K562 treated with DMSO at 1 percent for 12 hours (cell line): ENCODE measurements around the gene DXO. TPM values are rescaled to one million over a fixed set of nuclear protein-coding genes. Genes with fewer than 3 reads are reported as not detected.

Source experiments
- total RNA-seq: library from RNA; unstranded; fragments of 300-600 nt; gene quantifications from 2 replicates; pipeline ENCODE4 v1.2.3, GENCODE V29; 2022; ENCODE audit not compliant: insufficient read depth

Gene DXO
- total RNA-seq: 16.1 and 31.2 TPM in 2 replicates

GRCh38 chr6:31971993-31972708, at the start of gene DXO:
Gene DXO (minus strand): TSS chr6:31972138. CDS start chr6:31971675, 463 bp downstream.

GRCh38 chr6:32014547-32014946, 42.6 kb upstream of the DXO start, which contains the start of gene C4B:
Gene C4B (plus strand): TSS chr6:32014795. CDS start chr6:32014846, 51 bp downstream.

GRCh38 chr6:31981744-31982143, 9.8 kb upstream of the DXO start, which contains the start of gene C4A:
Gene C4A (plus strand): TSS chr6:31982057. CDS start chr6:31982108, 51 bp downstream.

GRCh38 chr6:31958741-31959739, 12.9 kb downstream of the DXO start, which contains the start of the genes NELFE and SKIC2:
Gene NELFE (minus strand): TSS chr6:31958971. CDS start chr6:31958446, 525 bp downstream.
Gene SKIC2 (plus strand): TSS chr6:31959175. CDS start chr6:31959193, 18 bp downstream.

GRCh38 chr6:31945507-31946369, 26.2 kb downstream of the DXO start, which contains the start of gene CFB:
Gene CFB (plus strand): TSS chr6:31946095. CDS start chr6:31946222, 127 bp downstream.

GRCh38 chr6:31927242-31927862, 44.6 kb downstream of the DXO start, which contains the start of gene C2:
Gene C2 (plus strand): TSS chr6:31927717. CDS start chr6:31927753, 36 bp downstream.

Other genes starting within 250 kb of the DXO start
- gene MPIG6B, start 248.8 kb downstream of the DXO start, total RNA-seq: not detected in 2 replicates
- 45.6 and 57.2 TPM in 2 replicates for gene DDAH2, start 242.8 kb downstream of the DXO start, total RNA-seq
- gene CLIC1, start 235.6 kb downstream of the DXO start, total RNA-seq: 1,195 and 1,297 TPM in 2 replicates
- 14.8 and 39.6 TPM in 2 replicates for gene MSH5, start 232.1 kb downstream of the DXO start, total RNA-seq
- 6.8 and 8.2 TPM in 2 replicates for gene SAPCD1, start 209.5 kb downstream of the DXO start, total RNA-seq
- 1.5 and 6.2 TPM in 2 replicates for gene VWA7, start 194.8 kb downstream of the DXO start, total RNA-seq
- 86.3 and 98.8 TPM in 2 replicates for gene VARS1, start 176.4 kb downstream of the DXO start, total RNA-seq
- 150 and 173 TPM in 2 replicates for gene LSM2, start 165.2 kb downstream of the DXO start, total RNA-seq
- gene HSPA1L, start 156.9 kb downstream of the DXO start, total RNA-seq: 3.4 and 6.2 TPM in 2 replicates
- gene HSPA1A, start 156.6 kb downstream of the DXO start, total RNA-seq: 632 and 775 TPM in 2 replicates
- 409 and 626 TPM in 2 replicates for gene HSPA1B, start 144.4 kb downstream of the DXO start, total RNA-seq
- 218 and 311 TPM in 2 replicates for gene NEU1, start 109.3 kb downstream of the DXO start, total RNA-seq
- 9.6 and 13.1 TPM in 2 replicates for gene SLC44A4, start 93.1 kb downstream of the DXO start, total RNA-seq
- 62.9 and 90.8 TPM in 2 replicates for gene EHMT2, start 74.4 kb downstream of the DXO start, total RNA-seq
- 3.8 and 4.7 TPM in 2 replicates for gene ZBTB12, start 70.1 kb downstream of the DXO start, total RNA-seq
- 8.2 and 11.3 TPM in 2 replicates for gene C2, start 44.4 kb downstream of the DXO start, total RNA-seq
- gene CFB, start 26.0 kb downstream of the DXO start, total RNA-seq: 1.1 TPM in 1 of 2 replicates, not detected in the other
- 77.2 and 101 TPM in 2 replicates for gene NELFE, start 13.2 kb downstream of the DXO start, total RNA-seq
- 52.5 and 70.7 TPM in 2 replicates for gene SKIC2, start 13.0 kb downstream of the DXO start, total RNA-seq
- 1.9 and 6.4 TPM in 2 replicates for gene C4A, start 9.9 kb upstream of the DXO start, total RNA-seq
- 3.6 and 5.9 TPM in 2 replicates for gene C4B, start 42.7 kb upstream of the DXO start, total RNA-seq
- gene CYP21A2, start 66.3 kb upstream of the DXO start, total RNA-seq: 0.72 TPM in 1 of 2 replicates, not detected in the other
- 19.3 and 23.3 TPM in 2 replicates for gene TNXB, start 137.2 kb upstream of the DXO start, total RNA-seq
- 63.5 and 117 TPM in 2 replicates for gene ATF6B, start 156.1 kb upstream of the DXO start, total RNA-seq
- 21.4 and 31.3 TPM in 2 replicates for gene FKBPL, start 158.2 kb upstream of the DXO start, total RNA-seq
- 3.4 and 11.2 TPM in 2 replicates for gene PRRT1, start 179.8 kb upstream of the DXO start, total RNA-seq
- 31.6 and 41.3 TPM in 2 replicates for gene PPT2, start 182.0 kb upstream of the DXO start, total RNA-seq
- gene EGFL8, start 192.5 kb upstream of the DXO start, total RNA-seq: 9.4 and 17.1 TPM in 2 replicates
- gene AGPAT1, start 203.9 kb upstream of the DXO start, total RNA-seq: 99.4 and 156 TPM in 2 replicates
- 263 and 302 TPM in 2 replicates for gene RNF5, start 206.3 kb upstream of the DXO start, total RNA-seq
- gene AGER, start 212.1 kb upstream of the DXO start, total RNA-seq: 5.5 and 8.8 TPM in 2 replicates
- 28.1 and 63.5 TPM in 2 replicates for gene PBX2, start 218.1 kb upstream of the DXO start, total RNA-seq
- gene GPSM3, start 220.5 kb upstream of the DXO start, total RNA-seq: 48.7 and 51.1 TPM in 2 replicates